Thyroid gland (tissue), 4 donors: ENCODE measurements around the gene NRXN2.

ENCODE experiments used
- CTCF ChIP-seq, 6 experiments: fragments of 200-600 bp in 3 of 6; fragments of 450-650 bp in 3 of 6; sonication (generic) in 3 of 6; IDR thresholded peaks; one replicate each; pipeline ENCODE4 v1.5.1; 2016 to 2019; ENCODE audit warnings: antibody characterized with exemption in 6 of 6, mild to moderate bottlenecking in 2 of 6, inconsistent platforms in 1 of 6, moderate library complexity in 1 of 6
- POLR2A ChIP-seq, 2 donors: fragments of 450-650 bp; IDR thresholded peaks; one replicate each; pipeline ENCODE4 v1.6.1; 2017; ENCODE audit warnings: antibody characterized with exemption in 2 of 2, mild to moderate bottlenecking in 2 of 2, moderate library complexity in 1 of 2

- TF ChIP-seq CTCF (IDR thresholded peaks at IDR 0.05) (no peak), POLR2A (IDR thresholded peaks at IDR 0.05) (no peak)
Measured at GRCh38 chr11:64558869-64559268, 164.1 kb downstream of the NRXN2 start.
